ENCODE data around the gene ATP6V0D1.

Gene ATP6V0D1

DNA sequence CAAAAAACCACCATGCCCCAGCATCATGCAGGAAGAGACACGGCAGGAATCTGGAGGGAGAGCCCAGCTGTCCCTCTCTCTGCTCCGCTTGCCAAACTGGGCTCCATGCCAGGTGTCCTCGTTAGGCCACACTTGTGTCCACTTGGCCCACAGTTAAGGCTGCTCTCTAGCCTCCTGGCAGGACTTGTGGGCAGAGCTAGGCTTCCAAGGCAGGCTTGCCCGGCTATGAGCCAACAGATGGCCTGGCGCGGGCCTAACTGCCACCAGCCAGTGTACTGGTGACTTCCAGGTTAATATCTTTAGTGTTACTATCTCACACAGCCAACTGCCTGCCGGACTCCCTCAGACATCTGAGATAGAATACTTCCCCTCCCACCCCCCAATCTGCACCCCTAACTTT is 10.6 kb downstream of the ATP6V0D1 start:
- Histone ChIP-seq H3K27ac (ENCODE audit: low read length) (no peak overlapping the region), H3K27me3 (ENCODE audit: control insufficient read depth, insufficient read depth, low read length) (no peaks in the 10 kb centered on the region), H3K36me3 (ENCODE audit: control insufficient read depth, low read depth, low read length) (no peaks in the 10 kb centered on the region)

DNA sequence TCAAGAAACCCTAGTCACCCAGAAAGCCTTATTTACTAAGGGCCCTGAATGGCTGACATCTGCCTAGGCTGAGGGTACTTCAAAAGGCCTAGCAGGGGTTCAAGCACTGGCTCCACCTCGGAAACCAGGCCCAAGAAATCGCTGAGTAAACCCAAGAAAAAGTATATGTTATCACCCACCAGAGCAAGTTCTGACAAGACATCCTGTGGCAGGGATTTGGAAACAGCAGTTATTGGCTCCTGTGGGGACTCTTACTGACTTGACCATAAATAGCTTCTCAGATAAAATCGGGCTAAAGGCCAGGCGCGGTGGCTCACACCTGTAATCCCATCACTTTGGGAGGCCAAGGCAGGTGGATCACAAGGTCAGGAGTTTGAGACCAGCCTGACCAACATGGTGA is 12.2 kb downstream of the ATP6V0D1 start:
- no peaks in the 10 kb centered on the region for H3K27me3 ChIP-seq (ENCODE audit: control insufficient read depth, insufficient read depth, low read length)
- no peaks in the 10 kb centered on the region for H3K36me3 ChIP-seq (ENCODE audit: control insufficient read depth, low read depth, low read length)
- no peaks in the 10 kb centered on the region for H3K9me3 ChIP-seq (ENCODE audit: control insufficient read depth, low read depth, low read length)
- H3K27ac ChIP-seq (ENCODE audit: low read length) = no peak overlapping the region
- H3K4me1 ChIP-seq (ENCODE audit: control insufficient read depth, low read depth, low read length) = no peaks in the 10 kb centered on the region
- no peak overlapping the region for H3K9ac ChIP-seq (ENCODE audit: low read length)
- no peak overlapping the region for H3K4me3 ChIP-seq (ENCODE audit: low read length)

More for the DNA sequence above, 10.6 kb downstream of the ATP6V0D1 start:
- Histone ChIP-seq H3K9me3 (ENCODE audit: control insufficient read depth, low read depth, low read length) (no peaks in the 10 kb centered on the region), H3K4me3 (ENCODE audit: low read length) (no peak overlapping the region), H3K4me1 (ENCODE audit: control insufficient read depth, low read depth, low read length) (no peaks in the 10 kb centered on the region), H3K9ac (ENCODE audit: low read length) (no peak overlapping the region)

DNA sequence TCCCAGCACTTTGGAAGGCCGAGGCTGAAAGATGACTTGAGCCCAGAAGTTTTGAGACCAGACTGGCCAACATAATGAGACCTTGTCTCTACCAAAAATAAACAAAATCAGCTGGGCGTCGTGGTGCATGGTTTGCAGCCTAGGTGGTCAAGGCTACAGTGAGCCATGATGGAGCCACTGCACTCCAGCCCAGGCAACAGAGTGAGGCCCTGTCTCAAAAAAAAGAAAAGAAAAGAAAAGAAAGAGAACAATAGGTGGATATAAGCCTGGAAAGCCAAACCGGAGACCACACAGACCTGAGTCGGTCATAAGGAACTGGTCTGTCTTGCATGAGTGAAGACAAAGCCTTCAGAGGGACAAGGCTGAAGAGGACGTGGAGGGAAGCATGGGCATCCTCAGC is 14.4 kb downstream of the ATP6V0D1 start:
- H3K4me1 ChIP-seq (ENCODE audit: control insufficient read depth, low read depth, low read length) = no peaks in the 10 kb centered on the region

DNA sequence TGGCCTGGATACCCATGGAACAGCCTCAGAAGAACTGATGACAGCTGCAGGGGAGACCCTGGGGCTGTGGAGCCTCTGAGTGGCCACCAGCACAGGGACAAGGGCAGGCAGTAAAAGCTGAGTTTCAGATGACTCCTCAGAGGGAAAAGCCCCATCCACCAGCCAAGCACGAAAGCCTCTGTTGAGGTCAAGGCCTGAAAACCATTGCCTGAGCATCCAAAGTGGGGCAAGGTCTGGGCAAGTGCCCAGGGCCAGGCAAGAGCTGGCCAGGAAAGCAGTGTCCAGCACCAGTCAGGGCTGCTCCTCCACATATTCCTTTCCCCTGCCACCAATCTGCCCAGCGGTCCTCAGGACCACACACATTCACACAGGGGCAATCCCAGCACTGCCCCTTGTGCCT is 16.4 kb downstream of the ATP6V0D1 start:
- Histone ChIP-seq H3K9ac (ENCODE audit: low read length) (no peak overlapping the region), H3K36me3 (ENCODE audit: control insufficient read depth, low read depth, low read length) (no peaks in the 10 kb centered on the region), H3K4me3 (ENCODE audit: low read length) (no peak overlapping the region), H3K9me3 (ENCODE audit: control insufficient read depth, low read depth, low read length) (no peaks in the 10 kb centered on the region), H3K27ac (ENCODE audit: low read length) (no peak overlapping the region), H3K4me1 (ENCODE audit: control insufficient read depth, low read depth, low read length) (no peaks in the 10 kb centered on the region), H3K27me3 (ENCODE audit: control insufficient read depth, insufficient read depth, low read length) (no peaks in the 10 kb centered on the region)

More for the DNA sequence above, 14.4 kb downstream of the ATP6V0D1 start:
- Histone ChIP-seq H3K9me3 (ENCODE audit: control insufficient read depth, low read depth, low read length) (no peaks in the 10 kb centered on the region), H3K27me3 (ENCODE audit: control insufficient read depth, insufficient read depth, low read length) (no peaks in the 10 kb centered on the region), H3K36me3 (ENCODE audit: control insufficient read depth, low read depth, low read length) (no peaks in the 10 kb centered on the region), H3K4me3 (ENCODE audit: low read length) (no peak overlapping the region), H3K9ac (ENCODE audit: low read length) (no peak overlapping the region), H3K27ac (ENCODE audit: low read length) (no peak overlapping the region)

DNA sequence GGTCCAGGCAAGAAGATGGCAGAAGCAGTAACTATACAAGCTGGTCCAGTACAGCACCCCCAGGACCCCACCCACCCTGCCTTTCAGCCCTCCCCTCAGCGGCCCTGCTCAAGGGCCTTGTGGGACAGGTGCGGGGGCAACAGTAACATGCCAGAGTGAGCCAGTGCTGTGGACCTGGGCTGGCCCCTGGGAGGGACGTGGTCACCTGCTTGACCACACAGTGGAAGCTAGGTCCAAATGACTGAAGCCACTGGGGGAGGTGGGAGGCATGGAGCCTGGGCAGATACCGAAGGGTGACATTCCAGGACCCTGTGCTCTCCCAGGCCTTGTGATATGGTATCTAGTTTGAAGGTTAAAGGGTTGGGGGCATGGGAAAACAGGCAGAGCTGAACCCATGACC is 17.3 kb downstream of the ATP6V0D1 start:
- Histone ChIP-seq H3K27ac (ENCODE audit: low read length) (no peak overlapping the region), H3K9ac (ENCODE audit: low read length) (no peak overlapping the region), H3K4me1 (ENCODE audit: control insufficient read depth, low read depth, low read length) (no peaks in the 10 kb centered on the region), H3K36me3 (ENCODE audit: control insufficient read depth, low read depth, low read length) (no peaks in the 10 kb centered on the region), H3K4me3 (ENCODE audit: low read length) (no peak overlapping the region), H3K27me3 (ENCODE audit: control insufficient read depth, insufficient read depth, low read length) (no peaks in the 10 kb centered on the region), H3K9me3 (ENCODE audit: control insufficient read depth, low read depth, low read length) (no peaks in the 10 kb centered on the region)

DNA sequence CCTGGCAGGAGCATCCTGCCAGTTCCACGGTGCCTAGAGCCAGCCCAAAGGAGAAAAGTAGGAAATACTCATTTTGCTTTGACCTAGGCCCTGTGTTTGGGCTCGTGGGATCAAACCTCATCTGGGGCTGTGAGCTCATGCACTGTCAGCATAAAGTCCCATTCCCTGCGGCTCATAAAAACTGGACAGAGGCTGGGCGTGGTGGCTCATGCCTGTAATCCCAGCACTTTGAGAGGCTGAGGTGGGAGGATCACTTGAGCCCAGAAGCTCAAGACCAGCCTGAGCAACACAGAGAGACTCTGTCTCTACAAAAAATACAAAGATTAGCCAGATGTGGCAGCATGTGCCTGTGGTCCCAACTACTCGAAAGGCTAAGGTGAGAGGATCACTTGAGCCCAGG is 17.9 kb downstream of the ATP6V0D1 start:
- H3K9ac ChIP-seq (ENCODE audit: low read length) = no peak overlapping the region
- H3K4me3 ChIP-seq (ENCODE audit: low read length) = no peak overlapping the region
- H3K36me3 ChIP-seq (ENCODE audit: control insufficient read depth, low read depth, low read length) = no peaks in the 10 kb centered on the region
- no peaks in the 10 kb centered on the region for H3K9me3 ChIP-seq (ENCODE audit: control insufficient read depth, low read depth, low read length)
- no peaks in the 10 kb centered on the region for H3K27me3 ChIP-seq (ENCODE audit: control insufficient read depth, insufficient read depth, low read length)
- no peaks in the 10 kb centered on the region for H3K4me1 ChIP-seq (ENCODE audit: control insufficient read depth, low read depth, low read length)
- H3K27ac ChIP-seq (ENCODE audit: low read length) = no peak overlapping the region

DNA sequence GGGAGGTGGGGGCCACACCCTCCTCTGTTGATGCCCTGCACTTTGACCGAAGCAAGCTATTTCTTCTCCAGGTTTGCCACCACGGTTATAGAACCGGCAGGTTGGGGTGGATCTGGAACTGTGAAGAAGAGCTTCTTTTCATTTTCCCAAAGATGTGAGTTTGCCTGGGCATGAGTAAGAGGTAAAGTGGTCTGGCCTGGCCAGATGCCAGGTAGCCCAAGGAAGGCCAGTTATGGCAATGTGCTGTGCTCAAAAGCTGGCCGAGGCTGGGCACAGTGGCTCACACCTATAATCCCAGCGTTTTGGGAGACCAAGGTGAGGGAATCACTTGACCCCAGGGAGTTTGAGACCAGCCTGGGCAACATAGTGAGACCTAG is 18.7 kb downstream of the ATP6V0D1 start:
- Histone ChIP-seq H3K9ac (ENCODE audit: low read length) (no peak overlapping the region), H3K9me3 (ENCODE audit: control insufficient read depth, low read depth, low read length) (no peaks in the 10 kb centered on the region), H3K27ac (ENCODE audit: low read length) (no peak overlapping the region), H3K27me3 (ENCODE audit: control insufficient read depth, insufficient read depth, low read length) (no peaks in the 10 kb centered on the region), H3K4me3 (ENCODE audit: low read length) (no peak overlapping the region), H3K36me3 (ENCODE audit: control insufficient read depth, low read depth, low read length) (no peaks in the 10 kb centered on the region), H3K4me1 (ENCODE audit: control insufficient read depth, low read depth, low read length) (no peaks in the 10 kb centered on the region)

DNA sequence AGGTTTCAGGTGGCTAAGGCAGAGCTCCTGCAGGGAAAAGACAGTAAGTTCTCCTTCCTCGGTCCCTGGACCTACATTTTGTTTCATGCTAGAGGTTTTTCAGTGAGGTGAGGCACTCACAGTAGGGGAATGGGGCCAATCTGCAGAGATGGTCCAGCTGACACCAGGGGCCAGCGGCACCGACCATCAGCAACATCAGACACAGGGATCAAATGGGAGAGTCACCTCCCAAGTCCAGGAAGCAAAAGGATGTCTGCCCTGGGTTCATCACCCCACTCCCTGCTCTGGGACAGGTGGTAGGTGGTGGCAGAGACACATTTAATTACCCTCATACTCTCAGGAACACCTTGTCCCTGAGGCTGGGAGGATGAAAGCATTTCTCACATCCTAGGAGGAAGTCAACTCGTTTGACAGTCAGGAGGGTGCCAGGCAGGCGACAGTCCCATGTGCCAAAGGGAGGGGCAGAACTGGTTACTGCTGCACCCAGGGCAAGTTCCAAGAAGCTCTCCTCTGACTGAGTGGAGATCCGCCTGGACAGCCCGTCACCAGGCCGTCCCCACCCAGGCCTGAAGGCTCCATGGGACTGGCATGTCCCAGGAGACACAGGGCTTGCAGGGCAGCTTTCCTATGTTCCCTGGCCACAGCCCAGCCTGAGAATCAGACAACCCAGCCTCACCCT is 19.2 kb downstream of the ATP6V0D1 start:
- H3K27me3 ChIP-seq (ENCODE audit: control insufficient read depth, insufficient read depth, low read length) = no peaks in the 10 kb centered on the region
- H3K36me3 ChIP-seq (ENCODE audit: control insufficient read depth, low read depth, low read length) = no peaks in the 10 kb centered on the region
- no peaks in the 10 kb centered on the region for H3K9me3 ChIP-seq (ENCODE audit: control insufficient read depth, low read depth, low read length)
- no peak overlapping the region for H3K27ac ChIP-seq (ENCODE audit: low read length)
- no peak overlapping the region for H3K9ac ChIP-seq (ENCODE audit: low read length)
- no peak overlapping the region for H3K4me3 ChIP-seq (ENCODE audit: low read length)
- no peaks in the 10 kb centered on the region for H3K4me1 ChIP-seq (ENCODE audit: control insufficient read depth, low read depth, low read length)

DNA sequence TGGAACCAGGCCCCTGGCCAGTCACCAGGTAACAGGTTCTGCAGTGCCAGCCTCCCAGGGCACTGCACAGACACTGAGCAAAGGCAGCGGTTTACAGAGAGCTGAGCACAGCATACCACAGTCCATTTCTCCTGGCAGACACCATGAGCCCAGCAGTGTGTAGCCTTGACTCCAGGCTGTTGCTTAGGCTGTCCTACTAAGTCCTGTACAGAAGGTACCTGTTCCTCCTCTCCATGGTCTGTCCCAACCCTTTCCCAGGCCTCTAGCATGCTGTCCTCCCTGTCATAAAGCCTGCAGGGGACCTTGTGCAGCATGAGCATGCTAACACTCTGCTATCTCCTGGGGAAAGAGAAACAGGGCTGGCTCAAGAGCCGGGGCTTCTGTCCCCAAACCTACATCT is 20.0 kb downstream of the ATP6V0D1 start:
- no peaks in the 10 kb centered on the region for H3K36me3 ChIP-seq (ENCODE audit: control insufficient read depth, low read depth, low read length)
- H3K4me1 ChIP-seq (ENCODE audit: control insufficient read depth, low read depth, low read length) = no peaks in the 10 kb centered on the region
- no peak overlapping the region for H3K4me3 ChIP-seq (ENCODE audit: low read length)
- no peaks in the 10 kb centered on the region for H3K27me3 ChIP-seq (ENCODE audit: control insufficient read depth, insufficient read depth, low read length)
- no peak overlapping the region for H3K9ac ChIP-seq (ENCODE audit: low read length)
- no peaks in the 10 kb centered on the region for H3K9me3 ChIP-seq (ENCODE audit: control insufficient read depth, low read depth, low read length)
- H3K27ac ChIP-seq (ENCODE audit: low read length) = no peak overlapping the region

DNA sequence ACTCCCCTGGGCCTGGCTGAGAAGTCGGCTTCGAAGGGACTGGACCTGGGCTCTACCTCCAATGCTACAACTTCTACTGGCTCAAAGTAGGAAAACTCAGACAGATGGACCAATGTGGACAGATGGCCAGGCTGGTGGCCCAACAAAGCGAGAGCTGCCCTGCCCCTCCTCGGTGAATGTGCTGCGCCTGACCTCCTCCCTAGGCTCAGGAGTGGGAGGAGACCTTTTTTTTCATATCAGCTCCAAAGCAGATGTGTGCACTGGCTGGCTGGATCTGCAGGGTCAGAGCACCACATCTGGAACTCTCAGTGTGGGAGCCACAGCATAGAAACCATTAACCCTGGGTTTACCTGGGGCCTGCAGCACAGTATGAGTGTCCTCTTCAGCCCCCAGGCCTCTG is 20.8 kb downstream of the ATP6V0D1 start:
- H3K9me3 ChIP-seq (ENCODE audit: control insufficient read depth, low read depth, low read length) = no peaks in the 10 kb centered on the region
- no peaks in the 10 kb centered on the region for H3K27me3 ChIP-seq (ENCODE audit: control insufficient read depth, insufficient read depth, low read length)
- H3K9ac ChIP-seq (ENCODE audit: low read length) = no peak overlapping the region
- H3K4me1 ChIP-seq (ENCODE audit: control insufficient read depth, low read depth, low read length) = no peaks in the 10 kb centered on the region
- H3K4me3 ChIP-seq (ENCODE audit: low read length) = no peak overlapping the region
- no peak overlapping the region for H3K27ac ChIP-seq (ENCODE audit: low read length)
- H3K36me3 ChIP-seq (ENCODE audit: control insufficient read depth, low read depth, low read length) = no peaks in the 10 kb centered on the region

DNA sequence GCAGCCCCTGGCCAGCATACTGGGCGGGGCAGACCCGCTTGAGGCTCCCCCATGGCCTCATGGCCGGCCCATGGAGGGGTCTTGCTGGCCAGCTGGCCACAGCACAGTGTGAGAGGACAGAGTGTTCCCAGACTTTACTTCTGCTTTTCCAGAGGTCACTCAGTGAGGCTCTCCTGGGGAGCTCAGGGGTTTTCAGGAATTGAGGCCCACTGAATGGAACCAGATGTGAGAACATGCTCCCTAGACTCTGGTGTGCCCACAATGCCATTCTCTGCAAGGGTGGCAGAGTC is 21.2 kb downstream of the ATP6V0D1 start:
- Histone ChIP-seq H3K27ac (ENCODE audit: low read length) (no peak overlapping the region), H3K9ac (ENCODE audit: low read length) (no peak overlapping the region), H3K4me1 (ENCODE audit: control insufficient read depth, low read depth, low read length) (no peaks in the 10 kb centered on the region)

DNA sequence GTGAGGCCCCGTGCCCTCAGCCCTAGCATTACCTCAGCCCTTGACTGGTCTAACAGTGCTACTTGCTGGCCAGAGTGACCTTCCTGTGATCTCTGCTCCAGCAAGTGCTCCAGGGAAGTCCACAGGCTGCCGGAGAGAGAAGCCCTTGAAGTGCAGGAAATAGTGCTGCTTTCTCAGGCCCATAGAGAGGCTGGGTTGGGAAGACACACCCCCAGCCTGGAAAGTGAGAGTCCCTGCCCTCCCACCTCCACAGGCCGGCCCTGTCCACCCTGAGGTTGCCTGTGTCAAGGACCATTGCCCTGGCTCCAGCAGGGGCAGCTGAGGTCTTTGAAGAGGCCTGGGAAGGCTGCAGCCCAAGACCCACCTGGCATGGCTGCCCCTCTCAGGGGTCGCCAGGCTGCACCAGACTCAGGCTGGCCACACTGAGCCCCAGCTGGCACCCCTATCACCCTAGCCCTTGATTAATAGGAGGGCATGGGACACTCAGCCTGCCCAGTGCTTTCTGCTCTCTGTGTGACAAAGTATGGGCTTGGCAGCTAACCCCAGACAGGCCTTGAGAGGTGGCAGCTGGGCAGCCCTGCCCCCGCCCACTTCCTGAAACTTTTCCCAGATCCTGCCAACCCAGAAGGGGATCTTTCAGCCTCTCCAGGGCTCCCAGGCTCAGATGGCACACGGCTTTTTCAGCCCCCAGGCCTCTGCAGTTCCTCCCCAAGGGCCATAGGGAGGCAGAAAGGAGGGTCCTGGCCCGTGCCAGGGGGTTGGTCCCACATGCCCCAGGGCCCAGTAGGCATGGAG is 21.7 kb downstream of the ATP6V0D1 start:
- H3K4me1 ChIP-seq (ENCODE audit: control insufficient read depth, low read depth, low read length) = no peaks in the 10 kb centered on the region
- no peak overlapping the region for H3K4me3 ChIP-seq (ENCODE audit: low read length)
- no peaks in the 10 kb centered on the region for H3K9me3 ChIP-seq (ENCODE audit: control insufficient read depth, low read depth, low read length)
- no peak overlapping the region for H3K27ac ChIP-seq (ENCODE audit: low read length)
- no peaks in the 10 kb centered on the region for H3K27me3 ChIP-seq (ENCODE audit: control insufficient read depth, insufficient read depth, low read length)
- H3K9ac ChIP-seq (ENCODE audit: low read length) = no peak overlapping the region
- no peaks in the 10 kb centered on the region for H3K36me3 ChIP-seq (ENCODE audit: control insufficient read depth, low read depth, low read length)

More for the DNA sequence above, 21.2 kb downstream of the ATP6V0D1 start:
- Histone ChIP-seq H3K36me3 (ENCODE audit: control insufficient read depth, low read depth, low read length) (no peaks in the 10 kb centered on the region), H3K4me3 (ENCODE audit: low read length) (no peak overlapping the region), H3K9me3 (ENCODE audit: control insufficient read depth, low read depth, low read length) (no peaks in the 10 kb centered on the region), H3K27me3 (ENCODE audit: control insufficient read depth, insufficient read depth, low read length) (no peaks in the 10 kb centered on the region)
